ENCODE measurements around the gene QTRT2. TPM values are rescaled to one million over a fixed set of nuclear protein-coding genes. Genes with fewer than 3 reads are reported as not detected.

The QTRT2 gene
- total RNA-seq, 1 donor from 2014 or later = 21.4 TPM

GRCh38 chr3:114071786-114072185, 15.2 kb downstream of the QTRT2 start:
- ATAC-seq (no peak), DNase-seq (ENCODE audit: low spot score) (no peak)
- intact Hi-C loops (cut with DNase I) = no loop called here

GRCh38 chr3:114076711-114077110, 20.2 kb downstream of the QTRT2 start:
- DNase-seq (ENCODE audit: low spot score) (no peak), ATAC-seq (no peak)
- intact Hi-C loops (cut with DNase I) = no loop called here

GRCh38 chr3:114078126-114078525, 21.6 kb downstream of the QTRT2 start:
- intact Hi-C loops (cut with DNase I) = no loop called here
- no peak for ATAC-seq
- DNase-seq (ENCODE audit: low spot score) = no peak

GRCh38 chr3:114079761-114080160, 23.2 kb downstream of the QTRT2 start:
- ATAC-seq (no peak), DNase-seq (ENCODE audit: low spot score) (no peak)
- intact Hi-C loops (cut with DNase I) = no loop called here

GRCh38 chr3:114080201-114080600, 23.7 kb downstream of the QTRT2 start:
- no peak for ATAC-seq
- no peak for DNase-seq (ENCODE audit: low spot score)
- intact Hi-C loops (cut with DNase I) = no loop called here

- ATAC-seq = no peak
- intact Hi-C loops (cut with DNase I) = no loop called here
Measured at GRCh38 chr3:114081037-114081436, 24.5 kb downstream of the QTRT2 start.

GRCh38 chr3:114083112-114083511, 26.6 kb downstream of the QTRT2 start:
- DNase-seq (ENCODE audit: low spot score) (no peak), ATAC-seq (no peak)
- intact Hi-C loops (cut with DNase I) = no loop called here

More at GRCh38 chr3:114081037-114081436, 24.5 kb downstream of the QTRT2 start:
- no peak for DNase-seq (ENCODE audit: low spot score)

GRCh38 chr3:114086356-114086755, 29.8 kb downstream of the QTRT2 start:
- intact Hi-C loops (cut with DNase I) = no loop called here
- no peak for ATAC-seq
- no peak for DNase-seq (ENCODE audit: low spot score)

GRCh38 chr3:114089675-114090074, 33.1 kb downstream of the QTRT2 start:
- intact Hi-C loops (cut with DNase I) = no loop called here
- ATAC-seq (no peak), DNase-seq (ENCODE audit: low spot score) (no peak)

- intact Hi-C loops (cut with DNase I) = no loop called here
- ATAC-seq (peak; percentile 39), DNase-seq (ENCODE audit: low spot score) (no peak)
Measured at GRCh38 chr3:114092151-114093015, 35.8 kb downstream of the QTRT2 start.

- no peak for DNase-seq (ENCODE audit: low spot score)
- ATAC-seq = no peak
- intact Hi-C loops (cut with DNase I) = no loop called here
Measured at GRCh38 chr3:114093016-114093380, 36.5 kb downstream of the QTRT2 start.

GRCh38 chr3:114093596-114093995, 37.1 kb downstream of the QTRT2 start:
- DNase-seq (ENCODE audit: low spot score) = peak; percentile 68
- intact Hi-C loops (cut with DNase I) = no loop called here
- ATAC-seq = peak; percentile 52

- no peak for DNase-seq (ENCODE audit: low spot score)
- ATAC-seq = no peak
- intact Hi-C loops (cut with DNase I) = no loop called here
Measured at GRCh38 chr3:114095796-114096195, 39.3 kb downstream of the QTRT2 start.

- ATAC-seq = no peak
Measured at GRCh38 chr3:114101101-114101500, 44.6 kb downstream of the QTRT2 start.

GRCh38 chr3:114103181-114103580, 46.6 kb downstream of the QTRT2 start:
- DNase-seq (ENCODE audit: low spot score) (no peak), ATAC-seq (no peak)
- intact Hi-C loops (cut with DNase I) = no loop called here

More at GRCh38 chr3:114101101-114101500, 44.6 kb downstream of the QTRT2 start:
- no peak for DNase-seq (ENCODE audit: low spot score)
- intact Hi-C loops (cut with DNase I) = no loop called here

- DNase-seq (ENCODE audit: low spot score) (no peak), ATAC-seq (no peak)
- intact Hi-C loops (cut with DNase I) = no loop called here
Measured at GRCh38 chr3:114103858-114104257, 47.3 kb downstream of the QTRT2 start.

- no peak for ATAC-seq
- DNase-seq (ENCODE audit: low spot score) = no peak
Measured at GRCh38 chr3:114104414-114104813, 47.9 kb downstream of the QTRT2 start.

GRCh38 chr3:114108137-114108536, 51.6 kb downstream of the QTRT2 start:
- no peak for DNase-seq (ENCODE audit: low spot score)
- no peak for ATAC-seq
- intact Hi-C loops (cut with DNase I) = no loop called here

More at GRCh38 chr3:114104414-114104813, 47.9 kb downstream of the QTRT2 start:
- intact Hi-C loops (cut with DNase I) = no loop called here

- no peak for ATAC-seq
- DNase-seq (ENCODE audit: low spot score) = no peak
- intact Hi-C loops (cut with DNase I) = no loop called here
Measured at GRCh38 chr3:114110439-114110838, 53.9 kb downstream of the QTRT2 start.

- ATAC-seq (no peak), DNase-seq (ENCODE audit: low spot score) (no peak)
- intact Hi-C loops (cut with DNase I) = no loop called here
Measured at GRCh38 chr3:114111060-114111770, 54.7 kb downstream of the QTRT2 start.

All from sciatic nerve (tissue), 2 donors.